Loucy (cell line): Measurements from ENCODE around the gene SLC6A18.
"Not testable (repeated sequence)": the region's sequence is repeated elsewhere in the genome, so short reads cannot be mapped to it uniquely, and the experiment has no call there.

Experiments used
- H2AFZ ChIP-seq: fragments of 200-600 bp; sonication (generic); 2 replicates; pipeline ENCODE4 v1.6.0; 2016; ENCODE audit warnings: antibody characterized with exemption, mild to moderate bottlenecking, low read length, moderate library complexity
- H3F3A ChIP-seq: fragments of 200-600 bp; 2 replicates; pipeline ENCODE4 v1.6.0; 2016; ENCODE audit warnings: antibody characterized with exemption, low read depth, mild to moderate bottlenecking
- H3K27me3 ChIP-seq: fragments of 200-600 bp; sonication (generic); 2 replicates; pipeline ENCODE4 v1.6.1; 2014; ENCODE audit warnings: low read length, mild to moderate bottlenecking; ENCODE audit not compliant: insufficient read depth, poor library complexity, severe bottlenecking
- H3K36me3 ChIP-seq: fragments of 200-600 bp; sonication (generic); 2 replicates; pipeline ENCODE4 v1.6.1; 2016; ENCODE audit warnings: low read length; ENCODE audit not compliant: insufficient read depth
- H3K4me1 ChIP-seq: fragments of 200-600 bp; sonication (generic); 2 replicates; pipeline ENCODE4 v1.5.1; 2014; ENCODE audit warnings: low read length, mild to moderate bottlenecking; ENCODE audit not compliant: insufficient read depth, poor library complexity, severe bottlenecking
- H3K4me2 ChIP-seq: fragments of 200-600 bp; sonication (generic); 2 replicates; pipeline ENCODE4 v1.6.0; 2014; ENCODE audit warnings: antibody characterized with exemption, low read length, low read depth, mild to moderate bottlenecking; ENCODE audit not compliant: poor library complexity, severe bottlenecking
- H3K4me3 ChIP-seq: fragments of 200-600 bp; sonication (generic); 2 replicates; pipeline ENCODE4 v1.5.1; 2014; ENCODE audit warnings: low read length, mild to moderate bottlenecking, mixed read lengths; ENCODE audit not compliant: poor library complexity, severe bottlenecking
- H3K79me2 ChIP-seq: fragments of 200-600 bp; sonication (generic); 2 replicates; pipeline ENCODE4 v1.6.1; 2014; ENCODE audit warnings: low read length; ENCODE audit not compliant: insufficient read depth
- H3K9ac ChIP-seq: fragments of 200-600 bp; sonication (generic); 2 replicates; pipeline ENCODE4 v1.6.0; 2014; ENCODE audit warnings: mild to moderate bottlenecking, low read depth, low read length, moderate library complexity; ENCODE audit not compliant: poor library complexity, severe bottlenecking
- H3K9me2 ChIP-seq: fragments of 200-600 bp; sonication (generic); replicated peaks from 2 replicates; pipeline ENCODE4 v1.6.1; 2016; ENCODE audit warnings: low read depth, low read length, mixed read lengths
- H3K9me3 ChIP-seq: fragments of 200-600 bp; sonication (generic); 2 replicates; pipeline ENCODE4 v1.6.1; 2014; ENCODE audit warnings: mild to moderate bottlenecking, antibody characterized with exemption, low read length, low read depth; ENCODE audit not compliant: insufficient read depth
- H4K20me1 ChIP-seq: fragments of 200-600 bp; sonication (generic); 2 replicates; pipeline ENCODE4 v1.6.0; 2014; ENCODE audit warnings: antibody characterized with exemption, low read length, mild to moderate bottlenecking; ENCODE audit not compliant: insufficient read depth, poor library complexity, severe bottlenecking
- CTCF ChIP-seq: fragments of 200-600 bp; sonication (generic); conservative IDR thresholded peaks from 2 replicates; pipeline ENCODE4 v1.5.1; 2014; ENCODE audit warnings: mild to moderate bottlenecking, antibody characterized with exemption, low read length
- EZH2phosphoT487 ChIP-seq: fragments of 200-600 bp; IDR thresholded peaks from 2 replicates; pipeline ENCODE4 v1.6.1; 2018; ENCODE audit warnings: antibody characterized with exemption, mild to moderate bottlenecking, moderate library complexity, borderline replicate concordance

SLC6A18 gene

GRCh38 chr5:1265026-1265425 lies 39.8 kb downstream of the SLC6A18 start:
- Histone ChIP-seq H3K36me3 (no peaks in the 10 kb centered on the region; the same call in 1 of the 2 replicates), H3K9me2 (no peaks in the 10 kb centered on the region), H4K20me1 (no peaks in the 10 kb centered on the region), H3K4me3 (no peak overlapping the region), H3K4me1 (no peaks in the 10 kb centered on the region), H3F3A (no peaks in the 10 kb centered on the region), H3K9me3 (peaks cover 18% of the 10 kb centered on the region; the same call in 1 of the 2 replicates), H3K4me2 (no peak overlapping the region), H3K27me3 (no peaks in the 10 kb centered on the region), H3K9ac (no peak overlapping the region), H3K79me2 (no peaks in the 10 kb centered on the region), H2AFZ (no peak overlapping the region)
- TF ChIP-seq CTCF (no peak), EZH2phosphoT487 (no peak)

GRCh38 chr5:1265461-1266455 lies 40.6 kb downstream of the SLC6A18 start:
- Histone ChIP-seq H3K27me3 (no peaks in the 10 kb centered on the region), H3K4me2 (no peak overlapping the region), H3K79me2 (no peaks in the 10 kb centered on the region), H3K9me2 (no peaks in the 10 kb centered on the region), H3F3A (no peaks in the 10 kb centered on the region), H3K9me3 (peaks cover 18% of the 10 kb centered on the region; the same call in 1 of the 2 replicates), H3K4me3 (no peak overlapping the region), H3K36me3 (no peaks in the 10 kb centered on the region; the same call in 1 of the 2 replicates), H3K4me1 (no peaks in the 10 kb centered on the region), H4K20me1 (no peaks in the 10 kb centered on the region), H2AFZ (no peak overlapping the region), H3K9ac (no peak overlapping the region)
- no peak for TF ChIP-seq EZH2phosphoT487
- TF ChIP-seq CTCF = no peak

- H3K36me3 ChIP-seq = no peaks in the 10 kb centered on the region; the same call in 1 of the 2 replicates
- H4K20me1 ChIP-seq = no peaks in the 10 kb centered on the region
- no peaks in the 10 kb centered on the region for H3K27me3 ChIP-seq
- H3K4me3 ChIP-seq = no peak overlapping the region
- no peak overlapping the region for H3K4me2 ChIP-seq
- H2AFZ ChIP-seq = no peak overlapping the region
- no peaks in the 10 kb centered on the region for H3K79me2 ChIP-seq
- no peak overlapping the region for H3K9ac ChIP-seq
- no peaks in the 10 kb centered on the region for H3F3A ChIP-seq
- H3K4me1 ChIP-seq = no peaks in the 10 kb centered on the region
- H3K9me3 ChIP-seq = peaks cover 13% of the 10 kb centered on the region; the same call in 1 of the 2 replicates
- no peaks in the 10 kb centered on the region for H3K9me2 ChIP-seq
- TF ChIP-seq CTCF (no peak), EZH2phosphoT487 (no peak)
These were observed 41.6 kb downstream of the SLC6A18 start for GRCh38 chr5:1266791-1267190.

- H3K4me1 ChIP-seq, H3K9me3 ChIP-seq, H3K27me3 ChIP-seq, H3K4me2 ChIP-seq, H3K79me2 ChIP-seq, H3K4me3 ChIP-seq, H3F3A ChIP-seq, H3K9me2 ChIP-seq, H2AFZ ChIP-seq, H3K36me3 ChIP-seq, H3K9ac ChIP-seq, H4K20me1 ChIP-seq: not testable (repeated sequence)
These were observed 42.3 kb downstream of the SLC6A18 start for GRCh38 chr5:1267464-1267863.
